IPS DF 19.7 (cell line): Measurements from ENCODE around the gene MRTFB.
A peak's percentile ranks its signal among the peaks of the same experiment; 100 is the strongest.

Experiments used
- DNase-seq: peaks from one replicate; pipeline ENCODE4 v3.0.0-alpha.2; 2013; ENCODE audit warnings: low read depth, low spot score

MRTFB gene

DNA sequence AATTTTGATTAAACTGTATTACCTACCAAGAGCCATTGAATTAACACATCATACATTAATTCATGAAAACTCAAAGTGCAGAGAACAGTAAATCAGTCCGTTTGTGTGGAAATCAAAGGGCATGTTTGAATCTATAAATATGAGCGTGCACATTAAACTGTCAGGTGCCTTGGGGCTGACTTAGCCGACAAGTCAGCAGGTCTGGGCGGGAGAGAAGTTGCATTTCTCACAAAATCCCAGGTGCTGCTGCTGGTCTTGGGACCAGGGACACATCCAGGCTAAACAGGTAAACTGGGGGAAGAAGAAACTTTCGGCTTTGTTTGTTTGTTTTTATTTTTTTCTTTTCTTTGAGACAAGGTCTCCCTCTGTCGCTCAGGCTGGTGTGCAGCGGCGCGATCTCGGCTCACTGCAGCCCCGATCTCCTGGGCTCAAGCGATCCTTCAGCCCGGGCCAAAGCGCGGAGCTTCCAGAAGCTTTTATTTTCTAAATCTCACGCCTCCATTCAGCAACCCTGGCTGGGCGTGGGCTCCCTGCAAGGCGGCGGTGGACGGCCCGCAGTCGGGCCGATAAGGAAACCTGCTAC is 213.9 kb downstream of the MRTFB start:
- no peak for DNase-seq

DNA sequence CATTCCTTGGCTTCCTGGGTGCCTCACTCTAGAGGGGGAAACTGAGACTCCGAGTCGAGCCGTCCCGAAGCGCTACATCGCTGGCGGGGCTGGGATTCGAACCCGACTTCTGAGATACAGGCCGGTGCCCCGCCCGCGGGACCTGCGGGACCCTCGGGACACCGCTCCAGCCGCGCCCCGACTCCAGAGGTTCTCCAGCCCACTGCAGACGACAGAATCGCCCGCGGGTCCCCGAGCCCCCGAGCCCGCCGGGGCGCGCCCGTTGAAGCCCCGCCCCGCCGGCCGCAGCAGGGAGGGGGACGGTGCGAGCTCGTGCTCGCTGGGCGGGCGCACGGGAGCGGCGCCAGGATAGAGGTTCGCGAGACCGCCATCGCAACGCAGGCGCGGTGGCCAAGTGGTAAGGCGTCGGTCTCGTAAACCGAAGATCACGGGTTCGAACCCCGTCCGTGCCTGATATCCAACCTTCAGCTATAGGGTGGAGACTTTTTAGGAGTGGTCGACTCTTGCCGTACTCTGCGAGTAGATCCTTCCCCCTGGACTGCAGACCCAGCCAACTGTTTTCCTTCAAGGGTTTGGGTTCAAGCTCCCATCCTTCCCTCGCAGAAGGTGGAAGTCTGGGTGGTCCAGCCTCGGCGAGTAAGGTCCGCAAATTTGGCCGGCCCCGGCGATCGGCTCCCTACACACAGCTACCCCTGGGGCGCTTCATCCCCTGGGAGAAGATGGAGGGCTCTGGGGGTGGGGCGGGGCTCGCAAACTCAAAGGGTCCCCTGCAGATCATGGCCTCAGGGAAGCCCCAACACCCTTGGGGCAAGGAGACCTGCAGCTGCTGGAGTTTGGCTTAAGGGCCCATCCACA is 214.6 kb downstream of the MRTFB start:
- peak; percentile 94 for DNase-seq

DNA sequence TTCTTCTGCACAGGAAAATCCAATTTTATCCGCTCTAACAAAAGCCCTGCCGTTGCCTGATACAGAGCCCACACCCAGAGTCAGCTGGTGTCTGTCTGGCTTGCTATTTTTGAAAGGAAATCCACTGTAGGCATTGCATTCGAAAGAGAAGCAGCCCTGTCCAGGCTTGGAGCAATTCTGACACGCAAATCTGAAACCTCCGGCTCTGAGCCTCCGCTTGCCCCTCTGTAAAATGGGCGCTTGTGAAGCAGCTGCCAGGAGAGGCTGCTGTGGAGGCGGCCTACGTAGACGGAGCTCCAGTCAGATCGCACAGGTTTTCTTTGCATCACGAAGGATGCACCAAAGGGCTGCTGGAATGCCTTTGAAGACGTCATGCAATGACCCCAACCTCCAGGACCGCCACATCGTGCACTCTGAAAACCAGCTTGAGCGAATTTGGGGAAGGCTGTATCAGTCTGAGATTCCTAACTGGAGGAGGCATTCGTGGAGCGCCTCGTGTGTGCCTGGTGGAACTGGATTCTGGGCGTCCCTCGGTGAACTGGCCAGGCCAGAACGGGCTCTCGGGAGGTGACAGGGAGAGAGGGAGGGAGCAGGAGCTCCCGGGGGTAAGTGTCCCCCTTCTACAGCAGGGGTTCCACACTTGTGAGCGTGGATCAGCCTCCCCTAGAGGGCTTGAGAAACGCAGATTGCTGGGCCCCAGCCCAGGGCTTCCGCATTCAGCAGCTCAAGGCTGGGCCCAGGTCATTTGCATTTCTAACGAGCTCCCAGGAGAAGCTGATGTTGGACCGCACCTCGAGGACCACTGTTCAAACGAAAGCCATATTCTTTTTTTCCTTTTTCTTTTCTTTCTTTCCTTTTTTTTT is 215.5 kb downstream of the MRTFB start:
- no peak for DNase-seq

DNA sequence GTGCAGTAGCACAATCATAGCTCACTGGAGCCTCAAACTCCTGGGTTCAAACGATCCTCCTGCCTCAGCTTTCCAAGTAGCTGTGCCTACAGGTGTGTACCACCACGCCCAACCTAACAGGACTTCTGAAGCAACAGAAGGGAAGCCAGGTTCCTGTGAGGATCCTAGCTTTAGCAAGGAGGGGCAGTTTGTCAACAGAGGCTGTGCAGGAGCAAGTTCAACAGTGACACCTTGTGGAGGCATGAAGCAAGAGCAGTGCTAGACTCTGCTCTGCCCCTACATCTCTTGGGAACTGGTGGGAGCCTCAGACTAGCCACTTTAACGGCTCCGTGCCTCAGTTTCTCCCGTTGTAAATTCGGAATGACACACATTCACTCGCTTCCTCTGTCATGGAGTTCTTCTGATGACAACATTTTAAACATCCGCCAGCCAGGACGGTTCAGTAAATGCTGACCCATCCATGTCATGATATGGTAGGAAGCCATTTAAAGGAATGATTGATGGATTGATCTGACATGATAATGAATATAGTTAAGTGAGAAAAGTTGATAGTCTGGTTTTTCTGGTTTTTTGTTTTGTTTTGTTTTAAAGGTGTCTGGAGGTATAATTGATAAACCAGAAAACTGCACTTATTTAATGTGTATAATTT is 218.7 kb downstream of the MRTFB start:
- no peak for DNase-seq

DNA sequence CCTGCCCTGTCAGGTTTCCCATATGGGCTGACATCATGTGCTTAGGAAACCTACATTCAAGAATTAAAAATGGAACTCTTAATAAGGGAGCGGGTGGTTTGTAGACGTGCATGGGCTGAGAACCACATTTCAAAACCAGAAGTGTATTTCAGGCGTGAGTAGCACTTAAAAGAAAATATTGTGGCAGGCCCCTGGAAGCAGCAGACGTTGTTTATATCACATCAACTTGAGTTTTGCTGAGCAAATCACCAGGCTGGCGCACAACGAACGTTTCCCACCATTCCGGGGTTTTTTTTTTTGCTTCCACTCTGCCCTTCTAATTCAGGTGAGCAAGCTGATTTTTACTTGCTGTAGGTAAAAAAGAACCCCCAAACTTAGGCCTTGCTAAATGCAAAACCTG is 220.2 kb downstream of the MRTFB start:
- no peak for DNase-seq

DNA sequence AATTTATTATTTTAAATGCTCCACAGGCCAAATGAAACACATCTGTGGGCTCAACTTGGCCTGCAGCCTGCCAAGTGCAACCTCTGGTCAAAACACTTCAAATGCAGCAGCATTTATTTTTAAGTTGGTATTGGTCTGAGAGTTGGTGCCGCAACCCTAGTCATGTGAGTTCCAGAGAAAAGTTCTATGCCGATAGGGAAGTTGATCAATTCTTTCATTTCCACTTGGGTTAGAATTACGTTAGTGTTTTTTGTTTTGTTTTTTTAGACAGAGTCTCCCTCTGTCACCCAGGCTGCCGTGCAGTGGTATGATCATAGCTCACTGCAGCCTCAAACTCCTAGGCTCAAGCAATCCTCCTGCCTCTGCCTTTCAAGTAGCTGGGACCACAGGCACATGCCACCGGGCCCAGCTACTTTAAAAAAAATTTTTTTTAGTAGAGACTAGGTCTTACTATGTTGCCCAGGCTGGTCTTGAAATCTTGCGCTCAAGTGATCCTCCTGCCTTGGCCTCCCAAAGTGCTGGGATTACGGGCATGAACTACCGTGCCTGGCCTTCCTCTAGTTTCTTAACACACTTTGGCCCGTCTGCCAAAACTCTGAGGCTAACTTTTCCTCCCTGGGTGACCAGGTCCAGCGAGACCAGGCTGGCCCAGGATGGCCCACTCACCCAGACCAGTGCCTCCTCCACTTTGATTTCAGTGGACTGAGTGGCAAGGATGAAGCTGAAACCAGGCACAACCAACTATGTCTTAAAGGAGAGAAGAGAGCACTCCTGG is 221.1 kb downstream of the MRTFB start:
- no peak for DNase-seq

DNA sequence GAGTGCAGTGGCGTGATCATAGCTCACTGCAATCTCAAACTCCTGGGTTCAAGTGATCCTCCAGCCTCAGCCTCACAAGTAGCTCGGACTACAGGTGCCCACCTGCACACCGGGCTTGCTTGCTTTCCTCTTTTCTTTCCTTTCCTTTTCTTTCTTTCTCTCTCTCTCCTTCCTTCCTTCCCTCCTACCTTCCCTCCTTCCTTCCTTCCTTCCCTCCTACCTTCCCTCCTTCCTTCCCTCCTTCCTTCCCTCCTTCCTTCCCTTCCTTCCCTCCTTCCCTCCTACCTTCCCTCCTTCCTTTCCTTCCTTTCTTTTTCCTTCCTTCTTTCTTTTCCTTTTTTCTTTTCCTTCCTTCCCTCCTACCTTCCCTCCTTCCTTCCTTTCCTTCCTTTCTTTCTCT is 225.5 kb downstream of the MRTFB start:
- no peak for DNase-seq

DNA sequence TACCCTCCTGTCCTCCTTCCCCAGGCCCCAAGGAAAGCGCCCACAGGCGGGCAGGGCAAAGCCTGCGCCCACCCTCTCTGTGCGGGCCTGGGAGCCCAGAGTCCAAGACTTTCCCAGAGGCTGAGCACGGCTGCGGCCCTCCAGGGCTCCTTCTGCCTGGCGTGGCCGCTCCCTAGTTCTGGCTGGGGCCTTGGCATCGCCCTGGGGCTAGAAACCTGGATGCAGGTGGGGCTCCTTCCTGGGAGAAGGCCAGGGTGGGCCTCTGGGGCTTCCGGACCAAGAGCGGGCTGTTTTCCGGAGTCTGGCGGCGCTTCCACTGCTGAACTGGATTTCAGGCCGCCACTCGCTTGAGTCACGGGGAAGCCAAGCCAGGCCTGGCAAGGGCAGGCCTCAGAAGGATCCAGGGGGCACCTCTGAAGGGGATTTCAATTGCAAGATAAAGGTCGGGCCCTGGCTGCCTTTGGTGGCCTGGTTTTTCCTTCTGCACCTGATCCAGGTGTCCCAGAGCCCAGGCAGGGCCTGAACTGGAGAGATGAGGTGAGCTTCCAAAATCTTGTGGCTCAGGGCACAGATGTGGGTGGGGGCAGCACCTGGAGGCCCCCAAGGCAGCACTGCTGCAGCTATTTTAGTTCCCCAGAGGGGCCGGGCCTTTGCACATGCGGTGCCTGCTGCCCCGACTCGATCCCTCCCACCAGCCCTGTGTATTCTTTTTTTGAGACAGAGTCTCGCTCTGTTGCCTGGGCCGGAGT is 227.4 kb downstream of the MRTFB start:
- DNase-seq: no peak

DNA sequence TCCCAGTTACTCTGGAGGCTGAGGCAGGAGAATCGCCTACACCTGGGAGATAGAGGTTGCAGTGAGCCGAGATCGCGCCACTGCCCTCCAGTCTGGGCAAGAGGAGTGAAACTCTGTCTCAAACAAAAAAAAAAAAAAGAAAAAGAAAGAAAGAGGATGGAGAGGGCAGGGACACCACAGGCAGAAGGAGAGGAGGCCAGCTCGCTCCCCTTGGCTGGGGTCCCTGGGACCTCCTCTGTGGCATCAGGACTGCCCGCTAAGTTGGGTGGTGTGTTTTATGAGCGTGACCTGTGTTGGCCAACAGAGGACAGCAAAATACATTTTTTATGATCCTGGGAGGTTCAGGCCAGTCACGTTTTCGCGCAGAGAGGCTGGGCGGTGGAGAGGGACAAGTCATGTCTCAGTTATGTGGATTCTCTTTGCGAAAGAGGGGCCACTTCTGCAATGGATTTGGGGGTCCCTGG is 229.6 kb downstream of the MRTFB start:
- no peak for DNase-seq

DNA sequence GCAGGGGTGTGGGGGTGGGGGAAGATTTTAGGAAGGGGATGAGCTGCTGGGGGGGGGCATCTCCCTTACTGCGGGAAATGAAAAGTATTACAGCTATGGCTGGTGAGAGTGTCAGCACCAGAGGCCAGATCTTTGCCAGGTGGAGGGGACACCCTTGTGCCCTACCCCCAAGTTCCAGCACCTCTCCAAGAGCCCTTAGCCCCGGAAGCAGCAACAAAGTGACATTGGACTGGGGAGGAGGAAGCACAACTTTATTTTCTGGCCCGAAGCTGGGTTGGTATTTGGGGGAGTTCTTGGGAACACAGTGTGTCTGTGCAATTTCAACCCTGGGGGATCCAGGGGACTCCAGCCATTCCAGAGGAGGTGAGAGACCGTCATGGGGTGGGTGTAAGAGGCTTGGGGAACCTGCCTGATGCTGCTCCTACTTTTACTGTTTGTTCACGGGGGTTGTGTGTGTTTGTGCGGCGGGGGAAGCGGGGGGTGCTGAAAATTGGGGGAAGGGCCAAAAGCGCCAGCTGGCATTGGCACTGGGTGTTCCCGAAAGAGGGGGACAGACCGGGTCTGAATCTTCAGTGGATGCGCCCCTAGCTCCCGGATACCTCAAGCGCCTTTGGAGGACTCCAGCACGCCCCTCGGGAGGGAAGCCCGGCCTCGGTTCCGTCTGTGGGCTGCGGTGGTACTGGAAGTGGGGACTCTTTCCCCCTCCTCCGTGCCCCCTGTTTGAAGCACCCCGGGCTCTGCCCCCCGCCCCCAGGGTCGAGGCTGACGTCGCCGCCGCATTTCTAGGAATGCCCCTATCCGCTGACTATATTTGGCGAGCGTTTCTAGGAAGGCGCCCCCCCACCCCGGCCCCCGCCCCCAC is 230.3 kb downstream of the MRTFB start:
- DNase-seq: no peak

DNA sequence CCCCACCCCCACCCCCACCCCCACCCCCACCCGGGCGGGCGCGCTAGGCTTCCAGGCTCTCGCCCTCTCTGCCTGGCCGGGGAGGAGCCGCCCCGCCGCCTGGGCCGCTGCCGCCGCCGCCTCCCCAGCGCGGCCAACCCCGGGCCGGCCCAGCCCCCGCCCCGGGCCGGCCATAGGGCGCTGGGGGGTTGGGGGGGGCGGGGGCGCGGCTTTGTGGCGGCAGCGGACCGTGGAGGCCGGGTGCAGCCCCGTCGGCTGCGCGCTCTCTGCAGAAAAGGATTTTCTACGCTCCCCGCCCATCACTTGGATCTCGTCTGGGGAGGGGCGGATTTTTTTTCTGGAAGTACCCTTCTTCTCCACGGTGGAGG is 230.9 kb downstream of the MRTFB start:
- DNase-seq: no peak

DNA sequence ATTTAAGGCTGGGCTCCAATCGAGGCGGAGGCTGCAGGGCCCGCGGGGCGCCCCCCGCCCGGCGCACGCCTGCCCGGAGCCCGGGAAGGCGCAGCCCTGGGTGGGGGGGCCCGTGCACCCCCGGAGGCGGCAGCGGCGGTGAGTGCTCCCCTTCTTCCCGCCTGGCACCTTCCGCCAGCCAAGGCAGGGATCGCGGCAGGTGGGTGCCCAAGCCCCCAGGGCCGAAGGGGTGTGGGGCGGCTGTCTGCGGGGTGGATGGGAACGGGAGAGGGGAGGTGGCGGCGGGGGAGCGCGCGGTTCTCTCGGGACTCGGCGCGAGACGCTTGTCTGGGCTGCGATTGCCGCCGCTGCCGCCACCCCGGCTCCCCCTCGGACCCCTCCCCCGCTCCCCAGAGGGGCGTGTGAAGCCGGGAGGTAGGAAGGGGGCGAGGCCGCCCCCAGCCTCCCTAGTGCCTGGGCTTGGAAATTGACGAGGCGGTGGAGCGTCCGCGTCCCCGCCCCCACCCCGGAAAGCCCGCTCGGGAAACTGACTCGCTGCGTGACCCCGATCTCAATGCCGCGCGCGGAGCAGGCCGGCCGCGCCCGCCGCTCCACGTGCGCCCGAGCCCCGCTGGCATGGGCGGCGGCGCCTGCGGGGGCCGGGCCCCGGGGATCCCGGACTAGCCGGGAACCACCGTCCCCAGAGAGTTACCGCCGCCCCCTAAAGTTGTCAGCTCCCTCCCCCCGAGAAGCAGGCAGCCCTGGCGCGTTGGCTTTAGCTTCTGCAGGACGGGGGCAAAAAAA is 231.5 kb downstream of the MRTFB start:
- DNase-seq: no peak

DNA sequence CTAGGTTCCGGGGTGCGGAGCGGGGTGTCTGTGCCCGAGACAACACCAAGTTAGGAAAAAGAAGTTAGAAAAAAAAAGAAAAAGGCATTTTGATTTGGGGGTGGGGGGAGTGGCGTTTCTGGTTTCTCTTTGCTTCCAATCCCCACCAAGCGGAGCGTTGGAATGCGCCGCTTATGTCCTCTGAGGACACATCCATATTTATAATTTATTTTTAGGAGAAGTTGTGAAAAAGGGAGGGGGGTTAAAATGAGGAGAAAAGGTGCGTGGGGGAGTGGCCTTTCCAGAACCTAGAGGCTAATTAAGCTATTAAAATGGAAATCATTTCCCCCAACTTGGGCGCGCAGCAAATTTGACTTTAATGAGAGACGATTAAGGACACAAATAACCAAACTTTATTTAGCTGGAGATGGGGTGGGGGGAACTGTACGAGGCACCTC is 232.1 kb downstream of the MRTFB start:
- no peak for DNase-seq

DNA sequence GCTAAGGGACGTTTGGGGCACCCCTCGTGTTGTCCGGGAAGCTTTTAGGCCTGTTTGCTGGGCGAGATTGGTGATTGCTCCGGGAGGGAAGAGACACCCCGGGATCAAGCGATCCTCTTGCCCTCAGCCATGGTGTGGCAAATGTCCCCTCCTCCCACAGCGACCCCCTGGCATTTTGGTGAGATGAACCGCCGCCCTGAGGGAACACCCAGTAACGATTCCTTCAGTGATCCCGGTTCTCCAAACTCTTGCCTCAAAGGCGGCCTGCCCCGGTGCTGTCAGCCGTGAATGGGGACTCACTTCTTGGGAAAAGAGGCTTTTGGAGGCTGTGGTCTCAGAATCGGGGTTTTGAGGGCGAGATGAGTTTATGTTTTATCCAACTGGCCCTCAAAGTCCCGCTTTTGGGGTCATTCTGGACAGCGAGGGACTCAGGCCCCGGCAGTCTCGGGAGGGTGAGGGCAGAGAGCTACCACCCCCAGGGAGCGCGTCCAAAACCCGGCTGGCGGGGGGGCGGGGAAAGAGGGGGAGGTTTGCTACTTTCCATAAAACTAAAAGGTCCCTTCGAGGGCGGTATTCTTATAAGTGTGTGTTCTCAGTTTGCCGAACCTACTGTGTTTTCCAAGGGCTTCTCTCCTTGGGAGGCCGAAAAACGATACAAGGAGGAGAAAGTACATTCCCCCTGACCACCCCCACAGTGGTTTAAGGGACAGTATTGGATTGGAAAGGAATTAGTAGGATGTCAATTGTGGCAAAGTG is 232.7 kb downstream of the MRTFB start:
- no peak for DNase-seq

DNA sequence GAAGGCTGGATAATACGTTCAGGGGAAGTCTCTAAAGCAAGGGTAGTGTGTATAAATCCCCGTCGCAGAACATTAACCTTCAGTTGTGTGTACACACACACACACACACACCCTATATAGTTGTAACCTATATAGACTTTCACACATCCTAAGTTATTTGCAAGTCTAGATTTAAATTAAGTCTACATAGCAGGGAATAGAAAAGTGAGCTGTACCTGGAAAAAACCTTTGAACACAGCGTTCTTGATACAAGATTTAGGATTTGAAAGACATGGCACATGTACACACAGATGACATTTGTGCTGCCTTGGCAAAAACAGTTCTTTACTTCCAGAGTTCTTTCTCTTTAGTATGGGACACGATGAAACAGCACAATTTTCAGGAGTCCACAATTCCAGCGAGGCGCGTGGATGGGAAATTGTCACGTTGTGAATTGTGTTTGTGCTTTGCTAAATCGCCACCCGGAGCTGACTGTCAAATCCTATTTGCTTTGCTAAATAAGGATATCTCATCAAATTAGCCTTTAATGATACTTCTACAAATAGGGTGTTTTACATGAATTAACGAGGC is 233.9 kb downstream of the MRTFB start:
- no peak for DNase-seq

DNA sequence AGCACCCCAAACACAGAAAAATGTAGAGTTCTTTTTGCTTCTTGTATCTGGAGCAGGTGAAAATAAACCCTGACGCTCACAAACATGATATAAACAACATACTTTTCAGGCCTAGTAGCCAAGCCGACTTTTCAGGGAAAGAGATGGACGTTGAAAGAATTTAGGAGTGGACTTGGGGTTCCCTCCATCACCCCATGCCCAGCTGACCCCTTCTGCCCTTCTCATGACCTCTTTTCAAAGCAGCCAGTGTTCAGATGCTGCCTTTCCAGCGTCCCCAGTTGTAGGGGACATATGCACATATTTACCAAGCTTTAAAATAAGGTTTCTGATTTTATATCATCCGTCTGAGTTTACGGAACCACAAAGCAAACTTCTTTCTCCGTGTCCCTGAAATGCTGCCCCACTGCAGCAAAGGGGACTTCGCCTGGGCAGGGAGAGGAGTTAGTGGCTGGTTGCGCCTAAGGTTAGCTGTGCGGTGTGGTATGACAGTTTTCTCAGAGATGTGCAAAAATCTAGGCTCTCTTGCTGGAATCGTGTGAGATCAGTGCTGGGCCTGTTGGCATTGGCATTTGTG is 235.5 kb downstream of the MRTFB start:
- no peak for DNase-seq

DNA sequence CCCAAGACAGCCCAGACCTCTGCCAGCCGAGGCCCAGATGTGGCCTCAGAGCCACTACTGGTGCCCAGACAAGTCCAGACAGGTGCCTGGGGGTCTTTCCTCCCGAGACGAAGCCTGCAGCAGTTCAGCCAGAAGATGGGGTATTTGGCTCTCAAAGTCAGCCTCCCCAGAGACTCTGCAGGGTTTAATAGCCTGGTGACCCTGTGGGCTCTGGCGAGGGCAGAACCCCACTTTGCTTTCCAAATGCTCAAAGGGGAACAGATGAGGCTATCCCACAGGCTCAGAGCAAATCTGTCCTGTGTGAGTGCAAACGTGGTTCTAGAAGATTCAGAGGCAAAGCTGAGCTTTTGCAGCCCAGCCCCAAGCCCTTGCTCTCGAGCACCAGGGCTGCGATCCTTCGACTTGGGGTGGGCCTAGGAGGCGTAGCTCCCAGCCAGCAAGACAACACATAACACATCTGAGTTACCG is 236.0 kb downstream of the MRTFB start:
- no peak for DNase-seq
